IMR-90 (cell line): Measurements from ENCODE around the gene R3HDM2.

Experiments
- CTCF ChIP-seq: conservative IDR thresholded peaks from 2 replicates; pipeline ENCODE4 v1.5.1; 2012; ENCODE audit warnings: mild to moderate bottlenecking, low read depth, low read length, improper control_type of control experiment
- FOS ChIP-seq: fragments of 150-350 bp; IDR thresholded peaks from 2 replicates; pipeline ENCODE4 v1.6.1; 2016; ENCODE audit warnings: low read depth, low read length
- RFX5 ChIP-seq: IDR thresholded peaks from 2 replicates; pipeline ENCODE4 v1.8.0; 2012; ENCODE audit warnings: low read depth, mild to moderate bottlenecking, low read length, moderate library complexity

- TF ChIP-seq CTCF, result no peak
- TF ChIP-seq RFX5, result no peak
- no peak for TF ChIP-seq FOS
Observed at GRCh38 chr12:57433370-57433769, 2.5 kb upstream of the R3HDM2 start.
